Measurements from ENCODE around the gene MGAM2.

The MGAM2 gene

GRCh38 chr7:142111499-142111898, at the start of gene MGAM2:
Gene MGAM2, plus strand, starts transcription at chr7:142111718. Its CDS starts 5,156 bp downstream, at chr7:142116874.
- H3K27ac ChIP-seq (ENCODE audit: low read depth, low read length, poor library complexity, severe bottlenecking) = no peak within 1 kb of the TSS
- no peaks in the 10 kb centered on the region for H3K36me3 ChIP-seq (ENCODE audit: insufficient read depth, low read length)
- H3K9ac ChIP-seq (ENCODE audit: low read length) = no peak within 1 kb of the TSS
- no peak within 1 kb of the TSS for H3K4me3 ChIP-seq (ENCODE audit: low read depth, low read length, poor library complexity, severe bottlenecking)
- H3K4me1 ChIP-seq (ENCODE audit: insufficient read depth, low read length, severe bottlenecking) = no peaks in the 10 kb centered on the region
- H3K4me2 ChIP-seq (ENCODE audit: low read length) = no peak within 1 kb of the TSS
- TF ChIP-seq EZH2 (IDR thresholded peaks at IDR 0.05; ENCODE audit: borderline replicate concordance, low read length) = no peak
- no peak for TF ChIP-seq CTCF (IDR thresholded peaks at IDR 0.05; ENCODE audit: low read length)
- no peaks in the 10 kb centered on the region for H4K20me1 ChIP-seq (ENCODE audit: insufficient read depth, low read length)
- H3K9me3 ChIP-seq (ENCODE audit: low read length) = no peaks in the 10 kb centered on the region
- H3F3A ChIP-seq (ENCODE audit: insufficient read depth, low read length) = no peaks in the 10 kb centered on the region
- H3K27me3 ChIP-seq (ENCODE audit: insufficient read depth, low read length) = no peaks in the 10 kb centered on the region
- no peaks in the 10 kb centered on the region for H3K79me2 ChIP-seq (ENCODE audit: insufficient read depth, low read length)
- no peaks in the 10 kb centered on the region for H3K9me2 ChIP-seq (ENCODE audit: low read depth, low read length)
- H2AFZ ChIP-seq (ENCODE audit: low read length) = no peak within 1 kb of the TSS

GRCh38 chr7:142063551-142064442, 47.7 kb upstream of the MGAM2 start:
- no peaks in the 10 kb centered on the region for H3K27me3 ChIP-seq (ENCODE audit: insufficient read depth, low read length)
- H4K20me1 ChIP-seq (ENCODE audit: insufficient read depth, low read length) = no peaks in the 10 kb centered on the region
- no peaks in the 10 kb centered on the region for H3K36me3 ChIP-seq (ENCODE audit: insufficient read depth, low read length)
- H3K9me3 ChIP-seq (ENCODE audit: low read length) = no peaks in the 10 kb centered on the region
- no peaks in the 10 kb centered on the region for H3K4me1 ChIP-seq (ENCODE audit: insufficient read depth, low read length, severe bottlenecking)
- H2AFZ ChIP-seq (ENCODE audit: low read length) = no peak overlapping the region
- H3K4me2 ChIP-seq (ENCODE audit: low read length) = no peak overlapping the region
- H3F3A ChIP-seq (ENCODE audit: insufficient read depth, low read length) = no peaks in the 10 kb centered on the region
- H3K4me3 ChIP-seq (ENCODE audit: low read depth, low read length, poor library complexity, severe bottlenecking) = no peak overlapping the region
- H3K79me2 ChIP-seq (ENCODE audit: insufficient read depth, low read length) = no peaks in the 10 kb centered on the region
- H3K27ac ChIP-seq (ENCODE audit: low read depth, low read length, poor library complexity, severe bottlenecking) = no peak overlapping the region
- H3K9ac ChIP-seq (ENCODE audit: low read length) = no peak overlapping the region
- no peaks in the 10 kb centered on the region for H3K9me2 ChIP-seq (ENCODE audit: low read depth, low read length)
- TF ChIP-seq CTCF (IDR thresholded peaks at IDR 0.05; ENCODE audit: low read length) (no peak), EZH2 (IDR thresholded peaks at IDR 0.05; ENCODE audit: borderline replicate concordance, low read length) (no peak)

GRCh38 chr7:142066536-142066935, 45.0 kb upstream of the MGAM2 start:
- H3K4me1 ChIP-seq (ENCODE audit: insufficient read depth, low read length, severe bottlenecking) = no peaks in the 10 kb centered on the region
- no peak overlapping the region for H3K4me3 ChIP-seq (ENCODE audit: low read depth, low read length, poor library complexity, severe bottlenecking)
- H3K9me3 ChIP-seq (ENCODE audit: low read length) = no peaks in the 10 kb centered on the region
- TF ChIP-seq CTCF (IDR thresholded peaks at IDR 0.05; ENCODE audit: low read length) (no peak), EZH2 (IDR thresholded peaks at IDR 0.05; ENCODE audit: borderline replicate concordance, low read length) (no peak)
- no peaks in the 10 kb centered on the region for H3K79me2 ChIP-seq (ENCODE audit: insufficient read depth, low read length)
- no peak overlapping the region for H3K27ac ChIP-seq (ENCODE audit: low read depth, low read length, poor library complexity, severe bottlenecking)
- no peaks in the 10 kb centered on the region for H3K27me3 ChIP-seq (ENCODE audit: insufficient read depth, low read length)
- no peaks in the 10 kb centered on the region for H3K36me3 ChIP-seq (ENCODE audit: insufficient read depth, low read length)
- no peak overlapping the region for H3K4me2 ChIP-seq (ENCODE audit: low read length)
- no peaks in the 10 kb centered on the region for H4K20me1 ChIP-seq (ENCODE audit: insufficient read depth, low read length)
- no peaks in the 10 kb centered on the region for H3K9me2 ChIP-seq (ENCODE audit: low read depth, low read length)
- H3K9ac ChIP-seq (ENCODE audit: low read length) = no peak overlapping the region
- H2AFZ ChIP-seq (ENCODE audit: low read length) = no peak overlapping the region
- no peaks in the 10 kb centered on the region for H3F3A ChIP-seq (ENCODE audit: insufficient read depth, low read length)

Data from OCI-LY1 (cell line).